ENCODE results near the gene UBR3. TPM values are rescaled to one million over a fixed set of nuclear protein-coding genes. Genes with fewer than 3 reads are reported as not detected.
"Not testable (repeated sequence)": the region's sequence is repeated elsewhere in the genome, so short reads cannot be mapped to it uniquely, and the experiment has no call there.

UBR3 gene
- total RNA-seq, 2 donors from 2014 or later, result 30.1 to 38.4 TPM

DNA sequence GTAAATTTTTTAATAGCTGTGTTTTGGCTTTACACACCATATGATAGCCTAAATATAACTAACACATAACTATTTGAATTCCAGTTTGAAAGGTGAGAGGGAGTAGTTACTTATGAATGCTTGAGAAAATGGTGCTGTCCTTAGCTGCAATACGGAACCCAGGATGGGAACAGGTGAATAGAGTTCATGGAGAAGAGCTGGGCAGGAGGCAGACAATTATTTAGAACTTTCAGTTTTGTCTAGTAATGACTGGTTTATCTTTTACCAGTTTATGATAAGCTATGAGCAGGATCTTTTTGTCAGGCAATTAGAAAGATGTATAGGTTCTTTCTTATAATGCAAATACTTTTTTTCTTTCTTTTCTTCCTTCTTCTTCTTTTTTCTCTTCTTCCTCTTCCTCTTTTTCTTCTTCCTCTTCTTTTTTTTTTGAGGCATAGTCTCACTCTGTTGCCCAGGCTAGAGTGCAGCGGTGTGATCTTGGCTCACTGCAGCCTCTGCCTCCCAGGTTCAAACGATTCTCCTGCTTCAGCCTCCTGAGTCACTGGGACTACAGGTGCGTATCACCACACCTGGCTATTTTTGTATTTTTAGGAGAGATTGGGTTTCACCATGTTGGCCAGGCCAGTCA lies 25.9 kb downstream of the UBR3 start:
- H3K36me3 ChIP-seq, result no peaks in the 10 kb centered on the region
- H3K4me1 ChIP-seq, result no peaks in the 10 kb centered on the region
- no peaks in the 10 kb centered on the region for H3K9me3 ChIP-seq
- intact Hi-C loops (cut with DNase I), result no loop called here
- no peak for DNase-seq
- no peak overlapping the region for H3K9ac ChIP-seq (ENCODE audit: low read depth in 2 of 2, low read length in 2 of 2)
- TF ChIP-seq, protein P1, sequence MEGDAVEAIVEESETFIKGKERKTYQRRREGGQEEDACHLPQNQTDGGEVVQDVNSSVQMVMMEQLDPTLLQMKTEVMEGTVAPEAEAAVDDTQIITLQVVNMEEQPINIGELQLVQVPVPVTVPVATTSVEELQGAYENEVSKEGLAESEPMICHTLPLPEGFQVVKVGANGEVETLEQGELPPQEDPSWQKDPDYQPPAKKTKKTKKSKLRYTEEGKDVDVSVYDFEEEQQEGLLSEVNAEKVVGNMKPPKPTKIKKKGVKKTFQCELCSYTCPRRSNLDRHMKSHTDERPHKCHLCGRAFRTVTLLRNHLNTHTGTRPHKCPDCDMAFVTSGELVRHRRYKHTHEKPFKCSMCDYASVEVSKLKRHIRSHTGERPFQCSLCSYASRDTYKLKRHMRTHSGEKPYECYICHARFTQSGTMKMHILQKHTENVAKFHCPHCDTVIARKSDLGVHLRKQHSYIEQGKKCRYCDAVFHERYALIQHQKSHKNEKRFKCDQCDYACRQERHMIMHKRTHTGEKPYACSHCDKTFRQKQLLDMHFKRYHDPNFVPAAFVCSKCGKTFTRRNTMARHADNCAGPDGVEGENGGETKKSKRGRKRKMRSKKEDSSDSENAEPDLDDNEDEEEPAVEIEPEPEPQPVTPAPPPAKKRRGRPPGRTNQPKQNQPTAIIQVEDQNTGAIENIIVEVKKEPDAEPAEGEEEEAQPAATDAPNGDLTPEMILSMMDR (IDR thresholded peaks at IDR 0.05), result no peak
- H3K4me3 ChIP-seq, result no peak overlapping the region
- no peaks in the 10 kb centered on the region for H3K27me3 ChIP-seq
- H3K27ac ChIP-seq, result no peak overlapping the region

DNA sequence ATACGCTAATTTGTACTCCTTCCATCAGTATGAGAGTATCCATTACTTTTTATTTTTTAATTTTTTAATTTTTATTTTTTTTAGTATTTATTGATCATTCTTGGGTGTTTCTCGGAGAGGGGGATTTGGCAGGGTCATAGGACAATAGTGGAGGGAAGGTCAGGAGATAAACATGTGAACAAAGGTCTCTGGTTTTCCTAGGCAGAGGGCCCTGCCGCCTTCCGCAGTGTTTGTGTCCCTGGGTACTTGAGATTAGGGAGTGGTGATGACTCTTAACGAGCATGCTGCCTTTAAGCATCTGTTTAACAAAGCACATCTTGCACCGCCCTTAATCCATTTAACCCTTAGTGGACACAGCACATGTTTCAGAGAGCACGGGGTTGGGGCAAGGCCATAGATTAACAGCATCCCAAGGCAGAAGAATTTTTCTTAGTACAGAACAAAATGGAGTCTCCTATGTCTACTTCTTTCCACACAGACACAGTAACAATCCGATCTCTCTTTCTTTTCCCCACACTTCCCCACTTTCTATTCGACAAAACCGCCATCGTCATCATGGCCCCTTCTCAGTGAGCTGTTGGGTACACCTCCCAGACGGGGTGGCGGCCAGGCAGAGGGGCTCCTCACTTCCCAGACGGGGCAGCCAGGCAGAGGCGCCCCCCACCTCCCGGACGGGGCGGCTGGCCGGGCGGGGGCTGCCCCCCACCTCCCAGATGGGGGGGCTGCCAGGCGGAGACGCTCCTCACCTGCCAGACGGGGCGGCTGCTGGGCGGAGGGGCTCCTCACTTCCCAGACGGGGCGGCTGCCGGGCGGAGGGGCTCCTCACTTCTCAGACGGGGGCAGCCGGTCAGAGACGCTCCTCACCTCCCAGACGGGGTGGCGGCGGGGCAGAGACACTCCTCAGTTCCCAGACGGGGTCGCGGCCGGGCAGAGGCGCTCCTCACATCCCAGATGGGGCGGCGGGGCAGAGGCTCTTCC lies 28.3 kb downstream of the UBR3 start:
- intact Hi-C loops (cut with DNase I); H3K36me3 ChIP-seq; H3K4me1 ChIP-seq; H3K27me3 ChIP-seq; H3K9me3 ChIP-seq; DNase-seq; H3K9ac ChIP-seq (ENCODE audit: low read depth in 2 of 2, low read length in 2 of 2); H3K4me3 ChIP-seq; H3K27ac ChIP-seq: not testable (repeated sequence)

DNA sequence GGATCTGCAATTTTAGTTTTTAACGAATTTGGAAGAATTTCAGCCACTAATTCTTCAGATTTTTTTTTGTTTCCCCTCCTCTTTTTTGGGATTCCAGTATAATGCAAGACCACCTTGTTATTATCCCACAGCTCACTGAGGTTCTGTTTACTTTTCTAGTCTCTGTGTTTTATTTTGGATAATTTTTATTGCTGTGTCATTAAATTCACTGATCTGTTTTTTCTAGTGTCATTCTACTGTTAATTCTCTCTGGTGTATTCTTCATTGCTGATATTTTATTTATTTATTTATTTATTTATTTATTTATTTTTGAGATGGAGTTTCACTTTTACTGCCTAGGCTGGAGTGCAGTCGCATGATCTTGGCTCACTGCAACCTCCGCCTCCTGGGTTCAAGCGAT lies 32.2 kb downstream of the UBR3 start:
- intact Hi-C loops (cut with DNase I), result no loop called here
- Histone ChIP-seq H3K36me3 (no peaks in the 10 kb centered on the region), H3K27me3 (no peaks in the 10 kb centered on the region), H3K4me1 (no peaks in the 10 kb centered on the region), H3K4me3 (no peak overlapping the region), H3K9ac (ENCODE audit: low read depth in 2 of 2, low read length in 2 of 2) (no peak overlapping the region), H3K27ac (no peak overlapping the region), H3K9me3 (no peaks in the 10 kb centered on the region)
- TF ChIP-seq, protein P1 (IDR thresholded peaks at IDR 0.05), result no peak
- DNase-seq, result no peak

DNA sequence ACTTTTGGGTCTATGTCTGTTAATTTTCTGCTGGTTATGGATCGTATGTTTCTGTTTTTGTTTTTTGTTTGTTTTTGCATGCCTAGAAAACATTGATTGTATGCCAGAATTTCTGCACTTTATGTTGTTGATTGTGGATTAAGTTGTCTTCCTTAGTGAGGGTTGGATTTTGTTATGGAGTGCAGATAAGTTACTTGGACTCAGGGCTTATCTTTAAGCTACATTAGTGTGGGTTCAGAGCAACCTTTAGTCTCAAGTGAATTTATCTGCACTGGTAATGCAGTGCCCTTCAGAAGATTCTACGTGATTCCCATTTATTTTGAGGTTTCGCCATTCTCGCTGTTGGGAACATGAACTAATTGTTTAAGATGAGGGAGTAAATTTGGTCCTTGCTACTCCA lies 32.9 kb downstream of the UBR3 start:
- no peak overlapping the region for H3K27ac ChIP-seq

DNA sequence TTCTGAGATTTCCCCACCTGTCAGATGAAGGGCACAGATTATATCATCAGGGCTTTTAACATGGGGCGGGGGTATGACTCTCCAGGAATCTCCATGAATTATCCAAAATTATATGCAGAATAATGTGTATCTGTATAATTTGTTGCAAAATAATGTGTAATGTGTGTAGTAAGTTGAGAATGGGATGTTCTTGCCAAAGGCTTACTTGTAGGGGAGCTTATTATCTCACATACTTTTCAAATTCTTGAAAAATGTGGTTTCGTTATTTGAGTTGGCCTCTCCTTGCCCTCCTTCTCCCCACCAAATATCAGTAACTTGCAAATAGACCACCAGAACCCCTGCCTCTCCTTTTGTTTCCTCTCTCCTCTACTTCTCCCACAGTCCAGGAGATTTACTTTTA lies 35.6 kb downstream of the UBR3 start:
- intact Hi-C loops (cut with DNase I), result no loop called here
- TF ChIP-seq, protein P1 (IDR thresholded peaks at IDR 0.05), result no peak
- Histone ChIP-seq H3K9me3 (no peaks in the 10 kb centered on the region), H3K9ac (ENCODE audit: low read depth in 2 of 2, low read length in 2 of 2) (no peak overlapping the region), H3K36me3 (no peaks in the 10 kb centered on the region), H3K27me3 (no peaks in the 10 kb centered on the region), H3K4me1 (no peaks in the 10 kb centered on the region), H3K27ac (no peak overlapping the region), H3K4me3 (no peak overlapping the region)
- DNase-seq, result no peak

More for the DNA sequence above, 32.9 kb downstream of the UBR3 start:
- TF ChIP-seq, protein P1 (IDR thresholded peaks at IDR 0.05), result no peak
- intact Hi-C loops (cut with DNase I), result no loop called here
- DNase-seq, result no peak
- Histone ChIP-seq H3K4me1 (no peaks in the 10 kb centered on the region), H3K27me3 (no peaks in the 10 kb centered on the region), H3K36me3 (no peaks in the 10 kb centered on the region), H3K4me3 (no peak overlapping the region), H3K9me3 (no peaks in the 10 kb centered on the region), H3K9ac (ENCODE audit: low read depth in 2 of 2, low read length in 2 of 2) (no peak overlapping the region)

DNA sequence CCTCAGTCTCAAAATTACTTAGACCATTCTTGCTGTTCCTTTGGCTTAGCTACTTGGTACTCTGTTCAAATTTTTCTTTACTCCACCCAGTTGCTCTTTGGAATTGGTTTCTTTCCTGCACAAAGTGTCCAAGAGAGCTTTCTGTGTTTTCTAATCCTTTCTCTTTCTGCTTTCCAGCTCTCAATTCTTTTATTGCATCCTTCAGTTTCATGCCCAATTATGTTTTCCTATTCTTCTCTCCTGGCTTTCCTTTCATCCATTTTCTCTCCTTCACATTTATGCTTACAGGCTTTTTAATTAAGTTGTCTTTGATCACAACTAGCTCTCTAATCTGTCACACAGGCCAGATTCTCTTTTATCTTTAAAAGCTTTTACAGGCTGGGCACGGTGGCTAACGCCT lies 38.2 kb downstream of the UBR3 start:
- no peaks in the 10 kb centered on the region for H3K4me1 ChIP-seq
- DNase-seq, result no peak
- H3K27me3 ChIP-seq, result no peaks in the 10 kb centered on the region
- H3K9me3 ChIP-seq, result no peaks in the 10 kb centered on the region
- TF ChIP-seq, protein P1 (IDR thresholded peaks at IDR 0.05), result no peak
- no peak overlapping the region for H3K27ac ChIP-seq
- H3K4me3 ChIP-seq, result no peak overlapping the region
- H3K36me3 ChIP-seq, result no peaks in the 10 kb centered on the region
- H3K9ac ChIP-seq (ENCODE audit: low read depth in 2 of 2, low read length in 2 of 2), result no peak overlapping the region
- intact Hi-C loops (cut with DNase I), result no loop called here

DNA sequence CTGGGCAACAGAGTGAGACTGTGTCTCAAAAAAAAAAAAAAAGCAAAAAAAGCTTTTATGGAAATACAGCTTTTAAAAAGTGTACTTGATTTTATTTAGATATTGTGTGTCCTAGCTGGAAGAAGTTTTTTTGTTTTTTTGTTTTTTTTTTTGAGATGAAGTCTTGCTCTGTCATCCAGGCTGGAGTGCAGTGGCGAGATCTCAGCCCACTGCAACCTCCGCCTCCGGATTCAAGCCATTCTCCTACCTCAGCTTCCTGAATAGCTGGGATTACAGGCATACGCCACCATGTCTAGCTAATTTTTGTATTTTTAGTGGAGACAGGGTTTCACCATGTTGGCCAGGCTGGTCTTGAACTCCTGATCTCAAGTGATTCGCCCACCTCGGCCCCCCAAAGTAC lies 39.0 kb downstream of the UBR3 start:
- H3K36me3 ChIP-seq; intact Hi-C loops (cut with DNase I); H3K27ac ChIP-seq; H3K9ac ChIP-seq (ENCODE audit: low read depth in 2 of 2, low read length in 2 of 2); DNase-seq; H3K27me3 ChIP-seq; H3K4me1 ChIP-seq; H3K4me3 ChIP-seq; H3K9me3 ChIP-seq: not testable (repeated sequence)

Measured in colonic mucosa (tissue), 4 donors.